A204.1 (cell line): Measurements from ENCODE around the gene CRYZL1.

Experiments
- FAIRE-seq: peaks from 2 replicates; lab custom pipeline; 2012; peaks lifted over from hg19 to GRCh38; lab: Jason Lieb, UNC

The CRYZL1 gene

DNA sequence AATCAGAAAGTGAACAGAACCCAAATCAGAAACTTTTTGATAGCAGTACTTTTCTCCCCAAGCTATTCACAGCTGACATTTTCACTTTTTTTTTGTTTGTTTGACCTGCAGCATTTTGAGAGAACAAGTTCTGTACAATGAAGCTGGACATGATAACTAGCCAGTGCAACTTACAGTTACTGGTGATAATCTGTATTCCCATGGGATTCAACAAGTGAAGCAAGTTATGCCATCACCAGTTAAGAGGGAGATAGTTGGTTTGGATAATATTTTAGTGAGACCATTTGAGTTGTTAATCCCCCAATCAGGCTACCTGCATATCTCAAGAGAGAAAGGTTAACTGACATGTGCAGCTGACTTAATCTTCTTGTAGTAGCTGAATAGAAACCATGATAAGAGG lies 80.6 kb downstream of the CRYZL1 start:
- FAIRE-seq, result no peak

DNA sequence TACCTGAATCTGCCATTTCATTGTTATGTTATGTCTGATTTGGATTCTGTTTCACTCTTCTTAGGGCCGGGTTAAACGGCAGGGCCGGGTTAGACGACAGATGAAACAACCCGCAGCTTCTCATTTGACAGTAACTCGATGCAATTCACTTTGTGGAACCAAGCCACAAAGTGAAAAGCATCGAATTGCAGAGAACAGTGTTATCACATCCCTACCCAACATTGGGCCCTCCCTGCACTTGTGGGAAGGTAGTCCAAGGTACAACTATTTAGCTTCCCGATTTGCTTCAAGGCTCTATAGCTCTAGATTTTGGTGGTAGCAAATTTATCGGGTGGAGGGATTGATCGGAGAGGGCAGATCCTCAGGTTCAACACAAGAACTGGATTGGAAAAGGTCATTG lies 81.7 kb downstream of the CRYZL1 start:
- no peak for FAIRE-seq

GRCh38 chr21:33558777-33559421 lies 82.6 kb downstream of the CRYZL1 start:
- FAIRE-seq, result no peak

GRCh38 chr21:33557447-33557846 lies 84.1 kb downstream of the CRYZL1 start:
- no peak for FAIRE-seq

- no peak for FAIRE-seq
Measured at GRCh38 chr21:33554982-33555344, 86.6 kb downstream of the CRYZL1 start.

DNA sequence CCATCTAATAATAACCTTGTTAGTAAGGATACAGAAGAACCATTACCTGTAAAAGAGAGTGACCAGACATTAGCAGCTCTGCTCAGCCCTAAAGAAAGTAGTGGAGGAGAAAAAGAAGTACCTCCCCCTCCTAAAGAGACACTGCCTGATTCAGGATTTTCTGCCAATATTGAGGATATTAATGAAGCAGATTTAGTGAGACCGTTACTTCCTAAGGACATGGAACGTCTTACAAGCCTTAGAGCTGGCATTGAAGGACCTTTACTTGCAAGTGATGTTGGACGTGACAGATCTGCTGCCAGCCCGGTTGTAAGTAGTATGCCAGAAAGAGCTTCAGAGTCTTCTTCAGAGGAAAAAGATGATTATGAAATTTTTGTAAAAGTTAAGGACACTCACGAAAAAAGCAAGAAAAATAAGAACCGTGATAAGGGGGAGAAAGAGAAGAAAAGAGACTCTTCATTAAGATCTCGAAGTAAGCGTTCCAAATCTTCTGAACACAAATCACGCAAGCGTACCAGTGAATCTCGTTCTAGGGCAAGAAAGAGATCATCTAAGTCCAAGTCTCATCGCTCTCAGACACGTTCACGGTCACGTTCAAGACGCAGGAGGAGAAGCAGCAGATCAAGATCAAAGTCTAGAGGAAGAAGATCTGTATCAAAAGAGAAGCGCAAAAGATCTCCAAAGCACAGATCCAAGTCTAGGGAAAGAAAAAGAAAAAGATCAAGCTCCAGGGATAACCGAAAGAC lies 87.1 kb downstream of the CRYZL1 start:
- no peak for FAIRE-seq

DNA sequence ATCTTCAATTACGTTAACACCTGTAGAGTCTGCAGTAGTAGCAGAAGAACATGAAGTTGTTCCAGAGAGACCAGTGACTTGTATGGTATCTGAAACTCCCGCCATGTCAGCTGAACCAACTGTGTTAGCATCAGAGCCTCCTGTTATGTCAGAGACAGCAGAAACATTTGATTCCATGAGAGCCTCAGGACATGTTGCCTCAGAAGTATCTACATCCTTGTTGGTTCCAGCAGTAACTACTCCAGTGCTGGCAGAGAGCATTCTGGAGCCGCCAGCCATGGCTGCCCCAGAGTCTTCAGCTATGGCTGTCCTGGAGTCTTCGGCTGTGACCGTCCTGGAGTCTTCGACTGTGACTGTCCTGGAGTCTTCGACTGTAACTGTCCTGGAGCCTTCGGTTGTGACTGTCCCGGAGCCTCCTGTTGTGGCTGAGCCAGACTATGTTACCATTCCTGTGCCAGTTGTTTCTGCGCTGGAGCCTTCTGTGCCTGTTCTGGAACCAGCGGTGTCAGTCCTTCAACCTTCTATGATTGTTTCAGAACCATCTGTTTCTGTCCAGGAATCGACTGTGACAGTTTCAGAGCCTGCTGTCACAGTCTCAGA lies 88.4 kb downstream of the CRYZL1 start:
- FAIRE-seq, result no peak

DNA sequence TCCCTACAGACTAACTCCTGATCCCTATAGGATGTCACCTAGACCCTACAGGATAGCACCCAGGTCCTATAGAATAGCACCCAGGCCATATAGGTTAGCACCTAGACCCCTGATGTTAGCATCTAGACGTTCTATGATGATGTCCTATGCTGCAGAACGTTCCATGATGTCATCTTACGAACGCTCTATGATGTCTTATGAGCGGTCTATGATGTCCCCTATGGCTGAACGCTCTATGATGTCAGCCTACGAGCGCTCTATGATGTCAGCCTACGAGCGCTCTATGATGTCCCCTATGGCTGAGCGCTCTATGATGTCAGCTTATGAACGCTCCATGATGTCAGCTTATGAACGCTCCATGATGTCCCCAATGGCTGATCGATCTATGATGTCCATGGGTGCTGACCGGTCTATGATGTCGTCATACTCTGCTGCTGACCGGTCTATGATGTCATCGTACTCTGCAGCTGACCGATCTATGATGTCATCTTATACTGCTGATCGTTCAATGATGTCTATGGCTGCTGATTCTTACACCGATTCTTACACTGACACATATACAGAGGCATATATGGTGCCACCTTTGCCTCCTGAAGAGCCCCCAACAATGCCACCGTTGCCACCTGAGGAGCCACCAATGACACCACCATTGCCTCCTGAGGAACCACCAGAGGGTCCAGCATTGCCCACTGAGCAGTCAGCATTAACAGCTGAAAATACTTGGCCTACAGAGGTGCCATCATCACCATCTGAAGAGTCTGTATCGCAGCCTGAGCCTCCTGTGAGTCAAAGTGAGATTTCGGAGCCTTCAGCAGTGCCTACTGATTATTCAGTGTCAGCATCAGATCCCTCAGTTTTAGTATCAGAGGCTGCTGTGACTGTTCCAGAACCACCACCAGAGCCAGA lies 89.2 kb downstream of the CRYZL1 start:
- FAIRE-seq, result no peak

- no peak for FAIRE-seq
Measured at GRCh38 chr21:33551664-33552063, 89.9 kb downstream of the CRYZL1 start.

GRCh38 chr21:33550772-33551660 lies 90.5 kb downstream of the CRYZL1 start:
- FAIRE-seq, result no peak

DNA sequence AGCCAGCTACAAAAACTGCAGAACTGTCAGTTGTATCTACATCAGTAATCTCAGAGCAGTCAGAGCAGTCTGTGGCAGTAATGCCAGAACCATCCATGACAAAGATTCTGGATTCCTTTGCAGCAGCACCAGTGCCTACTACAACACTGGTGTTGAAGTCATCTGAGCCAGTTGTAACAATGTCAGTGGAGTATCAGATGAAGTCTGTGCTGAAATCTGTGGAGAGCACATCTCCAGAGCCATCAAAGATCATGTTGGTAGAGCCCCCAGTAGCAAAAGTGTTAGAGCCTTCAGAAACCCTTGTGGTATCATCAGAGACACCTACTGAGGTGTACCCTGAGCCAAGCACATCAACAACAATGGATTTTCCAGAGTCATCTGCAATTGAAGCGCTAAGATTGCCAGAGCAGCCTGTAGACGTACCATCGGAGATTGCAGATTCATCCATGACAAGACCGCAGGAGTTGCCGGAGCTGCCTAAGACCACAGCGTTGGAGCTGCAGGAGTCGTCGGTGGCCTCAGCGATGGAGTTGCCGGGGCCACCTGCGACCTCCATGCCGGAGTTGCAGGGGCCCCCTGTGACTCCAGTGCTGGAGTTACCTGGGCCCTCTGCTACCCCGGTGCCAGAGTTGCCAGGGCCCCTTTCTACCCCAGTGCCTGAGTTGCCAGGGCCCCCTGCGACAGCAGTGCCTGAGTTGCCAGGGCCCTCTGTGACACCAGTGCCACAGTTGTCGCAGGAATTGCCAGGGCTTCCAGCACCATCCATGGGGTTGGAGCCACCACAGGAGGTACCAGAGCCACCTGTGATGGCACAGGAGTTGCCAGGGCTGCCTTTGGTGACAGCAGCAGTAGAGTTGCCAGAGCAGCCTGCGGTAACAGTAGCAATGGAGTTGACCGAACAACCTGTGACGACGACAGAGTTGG lies 91.4 kb downstream of the CRYZL1 start:
- FAIRE-seq, result no peak

- FAIRE-seq, result no peak
Measured at GRCh38 chr21:33546086-33546485, 95.5 kb downstream of the CRYZL1 start.

GRCh38 chr21:33544451-33545195 lies 96.9 kb downstream of the CRYZL1 start:
- no peak for FAIRE-seq

DNA sequence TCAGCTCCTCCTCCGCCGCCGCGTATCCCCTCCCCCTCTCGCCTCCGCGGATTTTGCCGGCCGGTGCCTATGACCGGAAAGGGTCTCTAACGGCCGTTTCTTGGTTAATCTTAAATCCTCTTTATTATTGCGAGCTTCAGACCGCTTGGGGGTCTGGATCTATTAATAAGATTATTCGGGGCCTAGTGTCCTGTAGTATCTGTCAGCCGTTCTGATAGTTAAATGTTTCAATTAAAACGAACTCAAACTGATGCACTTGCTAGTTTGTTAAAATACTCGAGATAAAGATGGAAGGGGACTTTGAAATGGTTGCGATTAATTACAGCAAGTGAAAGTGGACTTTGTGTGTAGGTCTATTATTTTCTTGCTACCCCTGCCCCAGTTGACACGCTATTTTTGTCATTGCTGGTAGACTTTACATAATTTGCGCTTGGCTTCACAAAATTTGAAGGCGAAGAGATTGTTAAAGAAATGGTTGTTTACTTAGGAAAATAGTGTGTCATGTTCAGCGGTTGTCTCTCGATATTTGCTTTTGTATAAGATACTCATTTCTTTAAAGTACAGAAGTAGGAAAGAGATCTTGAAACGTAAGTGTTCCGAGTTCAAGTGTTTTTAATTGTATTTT lies 97.9 kb downstream of the CRYZL1 start:
- FAIRE-seq, result no peak

DNA sequence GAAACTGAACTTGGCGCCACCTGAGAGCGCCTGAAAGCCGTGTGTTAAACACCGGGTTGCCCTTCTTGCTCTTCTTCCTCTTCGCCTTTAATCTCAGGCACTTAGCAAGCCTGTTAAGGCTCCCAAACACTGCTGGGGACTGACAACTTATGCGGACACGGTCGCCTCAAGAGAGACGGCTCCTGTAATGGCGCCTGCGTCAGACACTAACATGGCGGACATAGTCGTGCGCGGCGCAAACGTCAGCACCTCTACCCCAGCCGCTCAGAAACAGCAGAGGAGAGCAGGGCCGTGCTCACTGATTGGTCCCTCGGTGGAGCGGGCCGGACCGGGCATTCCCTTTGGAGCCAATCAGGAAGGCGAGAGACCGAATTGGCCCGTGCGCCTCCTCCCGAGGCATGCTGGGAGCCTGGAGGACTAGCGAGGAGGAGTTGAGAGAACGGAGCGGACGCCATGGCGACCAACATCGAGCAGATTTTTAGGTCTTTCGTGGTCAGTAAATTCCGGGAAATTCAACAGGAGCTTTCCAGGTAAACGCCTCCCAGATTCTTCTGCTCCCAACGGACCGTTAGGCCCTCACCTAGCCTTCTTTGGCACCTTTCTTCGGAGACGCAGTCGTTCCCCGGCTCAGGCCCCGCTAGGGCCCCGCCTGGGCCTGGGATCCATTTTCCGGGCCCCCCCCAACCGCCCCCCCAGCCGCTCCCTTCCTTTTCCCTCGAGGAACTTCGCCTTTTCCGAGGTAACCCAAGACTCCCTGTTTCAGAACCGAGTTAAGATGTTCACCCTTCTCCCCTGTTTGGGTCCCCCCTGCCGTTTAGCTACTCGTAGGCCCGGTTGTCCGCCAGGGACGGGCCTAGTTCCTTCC lies 98.7 kb downstream of the CRYZL1 start, which contains the start of gene SON:
Gene SON (plus strand): TSS at position 399 of the 865 bp plus-strand sequence. CDS start 55 bp downstream, at position 454.
- peak; percentile 95 for FAIRE-seq

DNA sequence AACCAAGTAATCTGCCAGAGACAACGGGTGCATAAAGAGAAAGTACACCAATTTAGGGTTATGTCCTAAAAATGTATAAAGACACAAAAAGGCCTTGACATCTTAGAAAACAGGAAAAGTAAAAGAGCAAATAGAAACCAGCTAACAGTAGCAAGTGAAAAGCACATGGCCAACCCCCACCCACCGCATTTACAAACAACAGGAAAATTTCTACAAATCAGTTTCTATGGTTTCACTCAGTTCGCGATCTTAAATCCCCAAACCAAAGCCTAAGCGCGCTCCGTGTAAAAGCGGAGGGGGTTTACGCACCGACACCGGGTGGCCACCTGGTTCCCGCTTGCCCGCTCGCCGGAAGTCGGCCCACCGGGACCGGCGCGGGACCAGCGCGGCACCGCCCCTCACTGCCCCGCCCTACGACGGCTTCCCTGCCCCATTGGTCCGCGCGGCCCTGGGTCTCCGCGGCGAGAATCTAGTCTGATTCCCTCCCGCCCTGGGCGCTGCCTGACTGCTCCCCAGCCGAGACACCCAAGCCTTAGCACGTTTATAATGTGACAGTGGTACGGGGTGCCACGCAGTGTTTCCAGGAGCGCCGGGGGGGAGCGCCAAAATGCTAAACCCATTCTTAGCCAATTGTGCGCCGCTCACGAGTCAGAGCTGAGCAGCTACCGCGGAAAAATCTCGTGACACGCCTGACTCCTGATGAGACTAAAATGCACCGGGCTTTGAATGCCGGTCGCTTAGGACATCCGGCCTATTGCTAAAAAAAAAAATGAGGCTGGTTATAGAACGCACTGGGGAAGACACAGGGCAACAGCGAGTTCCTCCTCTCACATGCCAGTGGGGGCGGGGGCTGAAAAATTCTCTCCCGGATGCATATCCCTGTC lies 99.5 kb downstream of the CRYZL1 start, which contains the start of gene GART:
Gene GART (minus strand): TSS at position 362 of the 884 bp plus-strand sequence. CDS start 2,802 bp downstream, outside the sequence.
- no peak for FAIRE-seq
